Hepatic stellate cell (primary cell): ENCODE data around the gene HAGH.
A peak's percentile ranks its signal among the peaks of the same experiment; 100 is the strongest.

Experiments
- DNase-seq: peaks from one replicate; pipeline ENCODE4 v3.0.0; 2011; ENCODE audit warnings: low spot score

HAGH gene

DNA sequence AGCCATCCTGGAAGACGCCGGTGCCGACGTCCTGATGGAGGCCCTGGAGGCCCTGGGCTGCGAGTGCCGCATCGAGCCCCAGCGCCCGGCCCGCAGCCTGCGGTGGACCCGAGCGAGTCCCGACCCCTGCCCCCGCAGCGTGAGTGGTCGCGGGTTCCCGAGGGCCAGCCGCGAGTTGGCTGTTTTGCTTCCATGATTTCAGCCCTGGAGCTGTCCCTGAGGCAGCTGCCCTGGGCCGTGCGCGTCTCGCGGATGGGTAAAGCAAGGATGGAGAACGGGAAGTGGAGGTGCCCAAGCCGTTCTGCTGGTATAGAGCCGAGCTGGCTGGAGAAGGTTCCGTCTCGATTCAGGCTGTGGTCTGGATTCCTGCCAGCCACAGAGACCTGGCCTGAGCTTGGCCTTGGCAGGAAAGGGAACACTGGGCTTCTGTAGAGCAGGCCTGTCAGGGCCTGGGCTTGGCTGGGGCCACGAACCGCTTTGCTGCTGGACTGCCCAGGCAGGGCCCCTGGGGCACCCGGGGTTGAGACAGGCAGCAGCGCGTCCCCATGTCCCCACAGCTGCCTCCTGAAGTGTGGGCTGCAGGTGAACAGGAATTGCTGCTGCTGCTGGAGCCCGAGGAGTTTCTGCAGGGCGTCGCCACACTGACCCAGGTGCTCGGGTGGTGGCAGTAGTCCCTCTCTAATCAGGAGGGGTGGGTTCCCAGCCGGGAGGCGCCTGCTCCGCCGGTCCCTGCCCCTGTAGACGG lies 52.8 kb downstream of the HAGH start:
- DNase-seq, result peak; percentile 61

DNA sequence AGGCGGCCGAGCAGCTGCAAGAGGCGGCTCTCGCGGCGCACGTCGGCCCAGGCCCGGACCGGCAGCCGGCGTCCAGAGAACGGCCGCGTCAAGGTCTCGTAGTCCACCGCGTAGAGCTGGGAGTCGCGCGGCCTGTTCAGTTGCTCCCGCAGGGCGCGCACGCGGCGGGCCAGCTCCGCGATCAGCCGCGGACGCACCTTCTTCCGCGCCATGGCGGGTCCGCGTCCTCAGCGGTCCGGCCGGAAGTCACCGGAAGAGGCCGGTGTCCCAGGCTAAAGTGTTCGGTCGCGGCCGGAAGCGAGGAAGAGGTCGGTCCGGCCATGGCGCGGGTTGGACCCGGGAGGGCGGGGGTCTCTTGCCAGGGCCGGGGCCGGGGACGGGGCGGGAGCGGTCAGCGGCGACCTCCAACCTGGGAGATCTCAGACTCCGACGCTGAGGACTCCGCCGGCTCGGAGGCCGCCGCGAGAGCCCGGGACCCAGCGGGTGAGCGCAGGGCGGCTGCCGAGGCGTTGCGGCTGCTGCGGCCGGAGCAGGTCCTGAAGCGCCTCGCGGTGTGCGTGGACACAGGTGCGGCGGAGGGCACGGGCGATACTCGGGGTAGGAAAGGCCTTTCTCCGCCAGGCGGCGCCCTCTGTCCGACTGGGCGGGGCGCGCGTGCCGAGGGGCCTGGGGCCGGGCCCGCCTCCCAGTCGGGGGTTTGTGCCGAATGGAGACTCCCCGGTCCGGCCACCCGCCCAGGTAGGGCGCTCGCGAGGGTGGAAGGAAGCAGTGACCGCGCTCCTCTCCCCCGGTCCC lies 53.5 kb downstream of the HAGH start, which contains the start of gene MRPS34:
TSS of gene MRPS34 (minus strand) at position 227 of the 795 bp plus-strand sequence. CDS start at position 212, 15 bp downstream.
- DNase-seq, result peak; percentile 87

DNA sequence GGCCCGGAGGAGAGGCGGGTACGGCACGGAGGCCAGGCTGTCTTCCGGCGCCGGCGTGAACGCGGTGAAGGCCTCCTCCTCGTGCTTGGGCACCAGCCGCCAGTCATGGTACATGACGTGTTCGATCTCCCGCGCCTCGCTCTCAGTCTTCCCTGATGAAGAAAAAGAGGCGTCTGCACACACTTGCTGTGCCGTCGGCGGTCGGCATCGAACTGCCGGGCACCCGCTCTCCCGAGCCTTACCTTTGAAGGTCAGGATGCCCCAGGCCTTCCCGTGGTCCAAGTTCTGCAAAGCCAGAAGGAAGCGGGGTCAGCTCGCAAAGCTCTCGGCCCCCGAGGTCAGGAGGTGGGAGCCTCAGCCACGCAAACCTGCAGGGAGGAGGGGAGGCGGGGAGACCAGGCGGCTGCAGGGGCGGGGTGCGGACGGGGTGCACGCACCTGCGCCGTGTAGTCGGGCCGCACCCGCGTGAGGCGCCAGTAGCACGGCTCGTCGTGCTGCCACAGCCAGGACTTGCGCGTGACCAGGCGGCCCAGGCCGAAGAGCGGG lies 54.2 kb downstream of the HAGH start, which contains the start of gene EME2:
TSS of gene EME2 (plus strand) at position 449 of the 546 bp plus-strand sequence. CDS start 418 bp downstream, outside the sequence.
- peak; percentile 38 for DNase-seq

DNA sequence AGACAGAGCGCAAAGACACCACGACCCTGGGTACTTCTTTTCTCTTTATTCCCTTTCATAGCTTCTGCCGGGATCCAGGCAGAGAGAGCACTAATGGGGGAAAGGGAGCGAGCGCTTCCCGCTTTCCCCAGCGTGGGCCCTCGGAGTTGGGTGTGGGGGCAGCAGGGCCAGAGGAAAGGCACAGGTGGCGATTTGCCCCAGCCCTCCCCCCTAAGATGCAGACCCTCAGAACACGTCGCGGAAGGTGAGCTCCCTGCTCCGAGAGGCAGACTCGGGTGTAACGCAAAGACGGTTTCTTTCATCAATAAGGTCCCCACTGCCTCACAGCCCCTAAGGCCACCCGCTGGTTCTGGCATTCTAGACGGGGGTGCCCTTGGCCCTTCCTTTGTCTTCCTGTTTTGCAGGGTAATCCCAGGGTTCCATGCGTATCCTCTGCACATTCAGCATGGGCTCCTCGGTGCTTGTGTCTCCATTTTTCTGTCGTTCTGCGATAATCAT lies 54.7 kb downstream of the HAGH start:
- DNase-seq, result no peak

DNA sequence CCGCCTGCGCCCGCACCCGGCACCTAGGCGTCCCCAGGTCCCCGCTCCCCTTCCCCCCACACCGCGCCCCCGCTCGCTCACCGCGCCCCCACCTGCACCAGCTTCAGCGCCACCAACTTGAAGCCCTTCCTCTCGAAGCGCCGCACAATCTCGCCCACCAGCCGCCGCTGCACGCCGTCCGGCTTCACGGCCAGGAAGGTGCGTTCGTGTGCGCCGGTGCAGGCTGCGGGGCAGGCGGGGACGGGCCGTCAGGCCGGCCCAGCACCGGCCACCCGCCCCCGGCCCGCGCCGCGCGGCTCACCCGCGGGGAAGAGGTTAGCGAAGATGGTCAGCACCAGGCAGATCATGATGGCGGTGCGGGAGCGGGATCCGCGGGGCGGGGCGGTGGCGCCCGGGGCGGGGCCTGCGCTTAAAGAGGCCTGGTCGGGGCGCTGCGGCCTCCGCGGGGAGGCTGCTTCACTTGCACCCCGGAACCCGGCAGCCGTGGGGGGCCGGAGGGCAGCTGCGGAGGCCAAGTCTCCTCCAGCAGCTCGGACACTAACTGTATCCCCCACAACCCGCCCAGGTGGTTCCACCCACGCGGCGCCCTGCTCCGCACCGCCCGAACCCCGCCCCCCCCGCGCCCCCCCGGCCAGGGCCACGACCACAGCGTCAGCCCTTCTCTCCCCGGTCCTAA lies 55.3 kb downstream of the HAGH start, which contains the start of gene NME3:
TSS of gene NME3 (minus strand) at position 356 of the 676 bp plus-strand sequence. CDS start at position 347, 9 bp downstream.
- DNase-seq, result peak; percentile 88

DNA sequence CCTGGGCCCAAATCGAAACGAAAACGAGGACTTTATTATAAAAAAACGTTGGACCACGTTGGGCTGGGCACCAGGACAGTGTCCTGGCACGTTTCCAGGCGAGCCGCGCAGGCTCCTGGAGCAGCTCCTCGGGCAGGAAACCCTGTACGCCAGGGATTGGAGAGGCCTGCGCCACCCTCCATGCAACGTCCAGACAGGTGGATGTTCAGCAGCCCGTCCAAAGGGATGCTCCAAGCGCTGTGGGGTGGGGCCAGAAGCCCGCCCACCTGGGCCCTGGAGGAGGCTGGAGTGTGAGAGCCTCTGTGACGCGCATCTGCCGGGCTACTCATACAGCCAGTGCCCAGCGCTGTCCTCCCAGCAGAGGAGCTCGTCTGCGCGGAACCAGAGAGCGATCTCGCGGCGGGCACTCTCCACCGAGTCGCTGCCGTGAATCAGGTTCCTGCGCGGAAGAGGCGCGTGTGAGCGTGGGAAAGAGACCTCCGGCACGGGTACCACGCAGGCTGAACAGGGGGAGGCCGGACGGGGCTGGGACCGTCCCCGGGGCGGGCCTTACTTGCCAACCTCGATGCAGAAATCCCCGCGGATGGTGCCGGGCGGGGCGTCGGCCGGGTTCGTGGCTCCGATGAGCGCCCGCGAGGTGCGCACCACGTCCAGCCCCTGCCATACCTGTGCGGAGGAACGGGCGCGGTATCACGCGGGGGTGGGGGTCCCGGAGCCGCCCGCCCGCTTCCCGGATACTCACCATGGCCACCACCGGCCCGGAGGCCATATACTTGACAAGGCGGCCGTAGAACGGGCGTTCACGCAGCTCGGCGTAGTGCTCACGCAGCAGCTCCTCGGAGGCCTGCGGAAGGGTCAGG lies 56.1 kb downstream of the HAGH start:
- peak; percentile 78 for DNase-seq

DNA sequence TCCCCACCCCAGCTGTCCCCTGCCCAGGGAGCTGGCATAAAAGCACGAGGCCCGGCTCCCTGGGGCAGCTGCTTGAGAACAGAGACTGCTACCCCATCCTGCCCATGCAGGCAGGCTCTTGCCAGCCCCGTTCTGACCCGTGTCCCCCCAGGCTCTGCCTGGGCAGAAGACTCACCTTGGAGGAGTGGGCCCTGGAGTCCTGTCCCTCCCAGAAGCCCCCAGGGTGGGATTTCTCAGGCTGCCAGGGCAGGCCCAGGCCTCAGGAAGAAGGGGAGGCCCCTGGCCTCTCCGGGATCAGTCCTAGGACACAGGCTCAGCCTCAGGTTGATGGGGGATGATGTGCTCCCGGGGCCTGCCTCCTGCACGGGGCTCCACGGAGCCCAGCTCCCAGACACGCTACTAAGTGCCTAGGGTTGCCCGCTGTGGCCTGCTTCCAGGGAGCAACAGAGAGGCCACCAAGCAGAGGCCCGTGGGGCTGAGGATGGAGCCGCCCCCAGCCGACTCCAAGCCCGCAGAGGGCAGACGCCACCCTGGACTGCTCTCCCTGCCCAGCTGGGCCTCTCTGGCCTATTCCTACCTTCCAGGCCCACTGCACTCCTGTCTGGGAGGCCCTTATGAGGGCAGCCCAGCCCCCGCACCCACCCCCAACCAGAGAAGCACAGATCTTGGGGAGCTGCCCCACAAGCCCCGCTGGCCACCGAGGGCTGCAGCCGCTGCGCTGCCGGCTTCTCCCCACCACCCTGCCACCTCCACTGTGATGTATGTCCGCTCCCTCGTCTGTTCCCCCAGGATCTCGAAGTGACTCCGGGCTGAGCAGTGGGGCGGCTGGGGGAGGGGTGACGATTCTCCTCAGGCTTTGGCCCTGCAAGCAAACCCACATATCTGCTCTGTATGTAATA lies 57.0 kb downstream of the HAGH start:
- no peak for DNase-seq

DNA sequence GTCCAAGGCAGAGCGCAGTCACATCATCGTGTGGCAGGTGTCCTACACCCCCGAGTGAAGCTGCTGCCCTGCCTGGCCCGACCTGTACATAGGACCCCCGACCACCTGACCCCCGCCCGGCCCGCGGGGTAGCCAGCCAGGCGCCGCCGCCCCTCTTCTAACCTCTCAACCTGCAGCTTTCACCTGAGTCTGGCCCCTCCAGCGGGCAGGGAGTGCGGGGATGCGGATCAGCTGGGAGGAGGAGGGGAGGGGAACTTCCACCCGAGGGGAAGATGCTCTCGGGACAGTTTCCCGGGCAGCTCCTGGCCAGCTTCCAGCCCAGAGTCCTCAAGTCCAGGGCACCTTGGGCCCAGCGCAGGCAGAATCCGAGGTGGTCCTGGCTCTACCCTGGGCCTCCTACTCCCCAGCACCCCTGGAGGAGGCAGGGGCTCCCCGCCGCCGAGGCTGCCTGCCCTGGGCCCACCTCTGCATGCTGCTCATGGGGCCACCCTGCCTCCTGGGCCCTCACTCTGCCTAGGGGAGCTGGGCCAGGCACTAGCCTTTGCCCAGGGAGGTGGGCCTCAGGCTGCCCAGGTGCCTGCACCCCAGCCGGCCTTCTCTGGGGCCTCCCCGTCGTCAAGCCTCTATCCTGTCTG lies 57.7 kb downstream of the HAGH start:
- no peak for DNase-seq

DNA sequence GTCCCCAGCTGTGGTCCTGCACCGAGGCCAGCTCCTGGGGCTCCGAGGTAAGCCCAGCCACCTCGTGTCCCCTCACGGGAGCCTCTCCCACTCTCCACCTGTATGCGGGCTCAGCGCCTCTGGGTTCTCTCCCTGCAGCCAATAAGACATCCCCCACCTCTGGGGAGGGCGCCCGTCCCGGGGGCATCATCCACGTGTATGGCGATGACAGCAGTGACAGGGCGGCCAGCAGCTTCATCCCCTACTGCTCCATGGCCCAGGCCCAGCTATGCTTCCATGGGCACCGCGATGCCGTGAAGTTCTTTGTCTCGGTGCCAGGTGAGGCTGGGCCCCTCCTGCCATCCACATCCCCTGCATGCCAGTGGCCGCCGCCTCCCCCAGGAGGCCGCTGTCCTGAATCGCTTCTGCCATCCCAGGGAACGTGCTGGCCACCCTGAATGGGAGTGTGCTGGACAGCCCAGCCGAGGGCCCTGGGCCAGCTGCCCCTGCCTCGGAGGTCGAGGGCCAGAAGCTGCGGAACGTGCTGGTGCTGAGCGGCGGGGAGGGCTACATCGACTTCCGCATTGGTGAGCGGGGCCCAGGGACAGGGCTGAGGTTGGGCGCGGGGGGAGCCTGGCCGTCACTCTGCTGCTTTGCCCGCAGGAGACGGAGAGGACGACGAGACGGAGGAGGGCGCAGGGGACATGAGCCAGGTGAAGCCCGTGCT lies 58.4 kb downstream of the HAGH start:
- DNase-seq, result no peak

DNA sequence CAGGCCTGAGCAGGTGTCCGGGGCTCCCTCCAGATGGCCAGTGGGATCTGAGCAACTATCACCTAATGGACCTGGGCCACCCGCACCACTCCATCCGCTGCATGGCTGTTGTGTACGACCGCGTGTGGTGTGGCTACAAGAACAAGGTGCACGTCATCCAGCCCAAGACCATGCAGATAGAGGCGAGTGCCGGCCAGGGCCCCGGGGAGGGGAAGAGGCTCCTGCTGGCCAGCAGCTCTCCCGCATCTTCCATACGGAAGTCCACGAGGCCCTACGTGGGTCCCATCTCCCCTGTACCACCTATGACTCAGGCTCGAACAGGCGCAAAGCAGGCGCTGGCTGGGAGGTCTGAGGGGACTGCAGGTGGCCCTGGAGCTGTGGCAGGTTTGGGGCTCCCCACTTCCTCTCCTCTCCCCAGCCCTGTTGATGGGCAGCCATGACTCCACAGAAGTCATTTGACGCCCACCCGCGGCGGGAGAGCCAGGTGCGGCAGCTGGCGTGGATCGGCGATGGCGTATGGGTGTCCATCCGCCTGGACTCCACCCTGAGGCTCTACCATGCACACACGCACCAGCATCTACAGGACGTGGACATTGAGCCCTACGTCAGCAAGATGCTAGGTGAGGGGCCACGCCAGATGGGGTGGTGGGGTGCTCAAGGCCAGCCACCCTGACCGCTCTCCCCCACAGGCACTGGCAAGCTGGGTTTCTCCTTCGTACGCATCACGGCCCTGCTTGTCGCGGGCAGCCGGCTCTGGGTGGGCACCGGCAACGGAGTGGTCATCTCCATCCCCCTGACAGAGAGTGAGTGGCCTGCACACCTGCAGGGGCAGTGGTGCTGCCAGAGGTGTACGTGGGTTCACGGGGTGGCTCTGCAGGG lies 59.3 kb downstream of the HAGH start:
- DNase-seq, result no peak

DNA sequence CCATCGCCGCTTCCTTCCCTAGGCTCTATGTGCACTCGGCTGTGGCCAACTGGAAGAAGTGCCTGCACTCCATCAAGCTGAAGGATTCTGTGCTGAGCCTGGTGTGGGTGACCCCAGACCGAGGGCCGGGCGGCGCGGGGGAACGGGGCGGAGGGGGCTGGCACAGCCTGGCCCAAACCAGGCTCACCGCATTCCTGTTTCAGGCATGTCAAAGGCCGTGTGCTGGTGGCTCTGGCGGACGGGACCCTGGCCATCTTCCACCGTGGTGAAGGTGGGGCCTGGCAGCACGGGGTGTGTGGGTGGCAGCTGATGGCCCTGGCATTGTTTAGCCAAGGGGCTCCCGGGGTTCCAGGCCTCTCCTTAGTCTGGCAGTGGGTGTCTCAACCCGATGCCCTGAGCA lies 59.9 kb downstream of the HAGH start:
- no peak for DNase-seq

DNA sequence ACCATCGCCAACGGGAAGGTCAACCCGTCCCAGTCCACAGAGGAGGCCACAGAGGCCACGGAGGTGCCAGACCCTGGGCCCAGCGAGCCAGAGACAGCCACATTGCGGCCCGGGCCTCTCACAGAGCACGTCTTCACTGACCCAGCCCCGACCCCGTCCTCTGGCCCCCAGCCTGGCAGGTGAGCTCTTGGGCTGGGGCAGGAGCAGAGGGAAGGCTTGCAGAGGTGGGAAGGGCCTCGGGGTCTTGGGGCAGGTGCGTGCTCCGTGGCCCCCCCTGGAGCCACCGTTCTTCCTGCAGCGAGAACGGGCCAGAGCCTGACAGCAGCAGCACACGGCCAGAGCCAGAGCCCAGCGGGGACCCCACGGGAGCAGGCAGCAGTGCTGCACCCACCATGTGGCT lies 60.4 kb downstream of the HAGH start:
- no peak for DNase-seq

DNA sequence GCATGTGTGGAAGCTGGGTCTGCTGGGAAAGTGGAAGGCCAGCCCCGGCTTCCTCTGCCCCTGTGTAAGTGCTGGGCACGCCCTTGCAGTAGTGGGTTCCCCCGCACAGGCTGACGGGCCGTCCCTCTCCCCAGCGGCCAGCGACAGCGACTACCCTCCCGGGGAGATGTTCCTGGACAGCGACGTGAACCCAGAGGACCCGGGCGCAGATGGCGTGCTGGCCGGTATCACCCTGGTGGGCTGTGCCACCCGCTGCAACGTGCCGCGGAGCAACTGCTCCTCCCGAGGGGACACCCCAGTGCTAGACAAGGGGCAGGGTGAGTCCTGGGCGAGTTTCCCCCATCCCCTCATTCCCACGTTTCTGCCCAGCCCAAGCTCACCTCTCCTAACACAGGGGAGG lies 60.8 kb downstream of the HAGH start:
- DNase-seq, result no peak

DNA sequence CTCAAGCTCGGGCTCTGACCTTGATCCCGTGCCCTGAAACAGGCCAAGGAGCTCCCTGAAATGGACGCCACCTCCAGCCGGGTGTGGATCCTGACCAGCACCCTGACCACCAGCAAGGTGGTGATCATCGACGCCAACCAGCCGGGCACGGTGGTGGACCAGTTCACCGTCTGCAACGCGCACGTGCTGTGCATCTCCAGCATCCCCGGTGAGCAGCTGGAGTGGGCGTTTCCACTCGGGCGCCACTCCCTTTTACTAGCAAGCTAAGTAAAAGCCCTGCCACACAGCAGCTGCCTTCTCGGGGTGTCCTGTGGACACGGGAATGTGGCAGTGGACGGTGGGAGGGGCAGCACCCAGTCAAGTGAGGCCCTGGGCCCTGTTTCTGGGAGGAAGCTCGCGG lies 61.7 kb downstream of the HAGH start:
- no peak for DNase-seq

DNA sequence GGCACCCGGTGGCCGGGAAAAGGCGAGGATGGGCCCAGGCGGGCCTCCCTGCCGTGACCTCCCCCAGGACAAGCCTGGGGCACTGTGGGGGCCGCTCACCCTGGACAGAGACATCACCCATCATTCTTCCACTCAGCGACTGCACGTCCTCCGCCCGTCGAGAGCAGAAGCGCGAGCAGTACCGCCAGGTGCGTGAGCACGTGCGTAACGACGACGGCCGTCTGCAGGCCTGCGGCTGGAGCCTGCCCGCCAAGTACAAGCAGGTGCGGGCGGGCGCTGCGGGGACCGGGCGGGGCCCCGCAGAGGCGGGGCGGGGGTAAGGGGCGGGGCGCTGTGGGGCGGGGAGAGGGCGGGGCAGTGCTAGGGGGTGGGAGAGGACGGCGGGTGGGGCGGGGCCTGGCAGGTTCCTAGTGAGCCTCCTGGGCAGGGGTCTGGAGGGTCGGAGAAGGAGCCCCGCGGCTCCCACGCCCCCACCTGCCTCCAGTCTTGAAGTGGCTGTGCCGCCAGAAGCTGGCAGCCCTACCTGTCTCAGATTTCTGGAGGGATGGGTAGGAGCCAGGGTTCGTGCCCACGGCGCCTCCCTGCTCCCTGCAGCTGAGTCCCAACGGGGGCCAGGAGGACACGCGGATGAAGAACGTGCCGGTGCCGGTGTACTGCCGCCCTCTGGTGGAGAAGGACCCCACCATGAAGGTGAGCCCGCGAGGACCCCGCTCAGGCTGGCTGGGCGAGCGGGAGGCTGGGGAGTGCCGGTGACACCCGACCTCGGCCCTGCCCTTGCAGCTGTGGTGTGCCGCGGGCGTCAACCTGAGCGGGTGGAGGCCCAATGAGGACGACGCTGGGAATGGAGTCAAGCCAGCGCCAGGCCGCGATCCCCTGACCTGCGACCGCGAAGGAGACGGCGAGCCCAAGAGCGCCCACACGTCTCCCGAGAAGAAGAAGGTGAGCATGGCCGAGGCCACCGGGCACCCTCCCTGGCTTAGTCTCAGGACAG lies 62.8 kb downstream of the HAGH start:
- no peak for DNase-seq

DNA sequence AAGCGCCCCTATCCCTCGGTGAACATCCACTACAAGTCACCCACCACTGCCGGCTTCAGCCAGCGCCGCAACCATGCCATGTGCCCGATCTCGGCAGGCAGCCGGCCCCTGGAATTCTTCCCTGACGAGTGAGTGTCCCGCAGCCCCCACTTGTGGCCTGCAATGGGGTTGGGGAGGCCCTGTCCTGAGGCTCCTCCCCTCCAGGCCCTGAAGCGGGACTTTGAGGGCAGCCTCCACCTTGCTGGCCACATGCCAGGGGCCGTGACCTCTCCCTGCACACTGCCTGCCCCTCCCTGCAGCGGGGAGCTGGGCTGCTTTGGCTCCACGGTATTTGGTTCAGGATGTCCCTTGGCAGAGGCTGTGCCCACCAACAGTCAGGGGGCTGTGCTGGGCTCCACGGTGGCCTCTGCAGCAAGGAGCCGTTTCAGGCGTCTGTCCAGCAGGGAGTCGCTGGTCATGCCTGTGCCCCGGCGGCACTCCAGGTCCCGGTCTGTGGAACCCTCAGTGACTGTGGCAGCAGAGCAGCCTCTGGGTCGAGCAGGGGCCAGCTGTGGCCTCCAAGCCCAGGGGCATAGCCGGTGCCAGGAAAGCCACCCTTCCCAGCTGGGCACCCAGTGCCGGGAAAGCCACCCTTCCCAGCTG lies 63.6 kb downstream of the HAGH start:
- no peak for DNase-seq
